HepG2 (cell line): ENCODE data around the gene HOXD9. TPM values are rescaled to one million over a fixed set of nuclear protein-coding genes. Genes with fewer than 3 reads are reported as not detected.

ENCODE experiments used
- CCAR2 ChIP-seq: fragments of 200-400 bp; formaldehyde crosslinking; optimal IDR thresholded peaks from 2 replicates; pipeline ENCODE3; 2018; ENCODE audit warnings: low read depth, mild to moderate bottlenecking, low read length, moderate library complexity
- CREB1 ChIP-seq, 2 experiments: fragments of 450-650 bp in 1 of 2; IDR thresholded peaks; 2 replicates each; pipeline ENCODE4 v1.6.1; 2016 to 2017; ENCODE audit warnings: control low read depth in 1 of 2, mild to moderate bottlenecking in 1 of 2, missing compliant biosample characterization in 1 of 2, missing genetic modification characterization in 1 of 2
- HOXD1 ChIP-seq: sonication (generic); formaldehyde crosslinking; IDR thresholded peaks from 2 replicates; pipeline ENCODE4 v1.5.0; 2020; ENCODE audit warnings: missing genetic modification reagents
- PHF20 ChIP-seq: sonication (generic); formaldehyde crosslinking; IDR thresholded peaks from 2 replicates; pipeline ENCODE4 v1.5.0; 2020; ENCODE audit warnings: mild to moderate bottlenecking, missing genetic modification reagents
- USF2 ChIP-seq, 2 experiments: sonication (generic) in 1 of 2; formaldehyde crosslinking in 1 of 2; IDR thresholded peaks; 2 replicates each; pipeline versions ENCODE4 v1.5.1 to v1.6.1; 2011 to 2020; ENCODE audit warnings: borderline replicate concordance in 1 of 2, low read depth in 1 of 2, low read length in 1 of 2, mild to moderate bottlenecking in 1 of 2, missing genetic modification reagents in 1 of 2, moderate library complexity in 1 of 2
- ZNF274 ChIP-seq: sonication (generic); formaldehyde crosslinking; IDR thresholded peaks from 2 replicates; pipeline ENCODE4 v1.5.1; 2020; ENCODE audit warnings: mild to moderate bottlenecking, missing genetic modification reagents
- ZNF614 ChIP-seq: IDR thresholded peaks from 2 replicates; pipeline ENCODE4 v1.6.1; 2018; ENCODE audit warnings: missing biosample characterization, missing genetic modification reagents, inconsistent platforms, borderline replicate concordance
- polyA plus RNA-seq, 8 experiments: library from polyadenylated mRNA; depleted of rRNA in 3 of 8; stranded (reverse) in 7 of 8; unstranded in 1 of 8; fragments of >200 nt; fragmentation: Illumina TruSeq in 4 of 8; extraction: Trizol in 4 of 8; gene quantifications; 2 replicates each; pipeline versions ENCODE4 v1.2.1 to v1.2.3, GENCODE V29; 2011 to 2016; ENCODE audit warnings: low read depth in 4 of 8, missing spikeins in 1 of 8, mixed read lengths in 1 of 8; ENCODE audit not compliant: insufficient read depth in 1 of 8
- total RNA-seq, 5 experiments: library from RNA; depleted of rRNA; stranded (reverse); fragments of >200 nt; fragmentation: Illumina TruSeq; extraction: Trizol; gene quantifications; 2 replicates each; pipeline ENCODE4 v1.2.3, GENCODE V29; 2016; ENCODE audit warnings: low read depth in 1 of 5
- TF ChIP-seq, protein P1 (sequence below): sonication (generic); formaldehyde crosslinking; IDR thresholded peaks from 2 replicates; pipeline ENCODE4 v1.8.0; 2022; ENCODE audit warnings: missing genetic modification reagents, mild to moderate bottlenecking, moderate library complexity, borderline replicate concordance

HOXD9 gene
- total and polyA plus RNA-seq, 2 of the 13 experiments (the other 11 are each of a cell fraction or from before 2014, with no cell fraction given) = not detected

GRCh38 chr2:176106581-176107539 lies 15.7 kb upstream of the HOXD9 start, which contains the start of gene HOXD11 (continued):
- no peak for TF ChIP-seq HOXD1 (CRISPR knock-in tag)
- TF ChIP-seq CCAR2 = no peak
- no peak for TF ChIP-seq CREB1 (IDR thresholded peaks at IDR 0.05)
- TF ChIP-seq CREB1 (CRISPR knock-in tag; IDR thresholded peaks at IDR 0.05) = no peak
- no peak for TF ChIP-seq ZNF614
- TF ChIP-seq PHF20 (CRISPR knock-in tag) = no peak
- no peak for TF ChIP-seq ZNF274 (CRISPR knock-in tag)
- TF ChIP-seq, protein P1, sequence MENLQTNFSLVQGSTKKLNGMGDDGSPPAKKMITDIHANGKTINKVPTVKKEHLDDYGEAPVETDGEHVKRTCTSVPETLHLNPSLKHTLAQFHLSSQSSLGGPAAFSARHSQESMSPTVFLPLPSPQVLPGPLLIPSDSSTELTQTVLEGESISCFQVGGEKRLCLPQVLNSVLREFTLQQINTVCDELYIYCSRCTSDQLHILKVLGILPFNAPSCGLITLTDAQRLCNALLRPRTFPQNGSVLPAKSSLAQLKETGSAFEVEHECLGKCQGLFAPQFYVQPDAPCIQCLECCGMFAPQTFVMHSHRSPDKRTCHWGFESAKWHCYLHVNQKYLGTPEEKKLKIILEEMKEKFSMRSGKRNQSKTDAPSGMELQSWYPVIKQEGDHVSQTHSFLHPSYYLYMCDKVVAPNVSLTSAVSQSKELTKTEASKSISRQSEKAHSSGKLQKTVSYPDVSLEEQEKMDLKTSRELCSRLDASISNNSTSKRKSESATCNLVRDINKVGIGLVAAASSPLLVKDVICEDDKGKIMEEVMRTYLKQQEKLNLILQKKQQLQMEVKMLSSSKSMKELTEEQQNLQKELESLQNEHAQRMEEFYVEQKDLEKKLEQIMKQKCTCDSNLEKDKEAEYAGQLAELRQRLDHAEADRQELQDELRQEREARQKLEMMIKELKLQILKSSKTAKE (CRISPR knock-in tag) = no peak
- peak; percentile 67 for TF ChIP-seq USF2 (IDR thresholded peaks at IDR 0.05; ENCODE audit: low read depth, low read length)
- TF ChIP-seq USF2 (CRISPR knock-in tag; IDR thresholded peaks at IDR 0.05; ENCODE audit: borderline replicate concordance) = no peak
- TF ChIP-seq, all 625 proteins: peak for 6
